GM18858 (cell line): ENCODE results near the gene VWCE.

ENCODE experiments used
- ATAC-seq: cut with Tn5 transposase; IDR thresholded peaks from one replicate; pipeline ENCODE4 v1.9.1; 2021; ENCODE audit not compliant: unreplicated experiment

VWCE gene

DNA sequence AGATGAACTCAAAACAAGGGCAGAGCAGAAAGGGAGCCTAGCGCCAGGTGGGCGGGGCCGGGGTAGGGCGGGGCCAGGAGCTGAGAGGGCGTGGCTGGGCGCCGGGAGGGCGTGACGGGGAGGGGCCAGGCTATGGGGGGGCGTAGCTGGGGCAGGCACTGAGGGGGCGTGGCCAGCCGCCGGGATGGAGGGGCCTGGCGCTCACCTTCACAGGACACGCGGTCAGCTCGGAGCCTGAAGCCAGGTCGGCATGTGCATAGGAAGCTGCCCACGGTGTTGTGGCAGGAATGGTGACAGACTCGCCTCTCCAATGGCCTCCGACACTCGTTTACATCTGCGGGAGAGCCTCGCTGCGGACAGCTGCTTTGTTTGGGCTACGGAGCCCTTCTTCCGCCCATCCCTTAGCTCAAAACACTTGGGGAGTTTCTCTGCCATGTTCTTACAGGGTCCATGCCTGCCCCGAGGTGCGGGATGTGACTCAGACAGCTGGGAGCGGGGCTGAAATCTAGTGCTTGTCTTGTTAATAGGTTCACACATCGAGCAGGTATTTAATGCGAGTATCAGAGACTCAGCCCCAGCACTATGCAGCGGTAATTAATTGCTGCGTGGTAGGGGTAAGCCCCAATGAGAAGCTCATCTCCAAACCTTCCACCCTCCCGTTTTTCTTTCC, 13.4 kb downstream of the VWCE start:
- ATAC-seq: no peak

DNA sequence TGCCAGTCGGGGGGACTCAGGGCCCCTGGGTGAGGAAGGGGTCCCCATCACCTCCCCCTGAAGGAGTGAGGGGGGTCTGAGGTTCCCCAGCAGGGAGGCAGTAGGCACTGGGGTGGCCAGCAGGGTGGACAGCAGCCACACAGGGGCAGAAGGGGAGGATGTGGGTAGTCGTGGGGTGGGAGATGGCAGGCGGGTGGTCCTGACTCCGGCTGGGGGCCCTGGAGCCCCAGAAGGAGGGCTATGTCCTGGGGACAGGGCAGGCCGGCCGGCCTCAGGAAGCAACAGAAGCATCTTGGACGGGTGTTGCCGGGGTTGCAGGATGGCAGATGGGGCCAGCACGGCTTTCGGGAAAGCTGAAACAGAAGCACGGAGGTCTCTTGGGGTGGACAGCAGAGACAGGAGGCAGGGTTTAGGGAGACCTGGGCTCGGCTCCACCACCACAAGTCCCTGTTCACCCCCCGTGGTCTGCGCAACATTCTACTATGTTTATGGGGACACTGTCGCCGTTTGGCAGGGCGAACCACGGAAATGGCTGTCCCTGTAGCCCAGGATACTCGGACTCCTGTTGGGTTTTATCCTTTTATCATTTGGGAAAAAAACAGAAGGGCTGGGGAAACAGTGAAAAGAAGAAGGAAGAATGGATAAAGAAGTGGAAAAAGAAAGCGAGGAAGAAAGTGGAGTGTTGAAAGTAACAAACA, 14.1 kb downstream of the VWCE start:
- ATAC-seq: no peak

DNA sequence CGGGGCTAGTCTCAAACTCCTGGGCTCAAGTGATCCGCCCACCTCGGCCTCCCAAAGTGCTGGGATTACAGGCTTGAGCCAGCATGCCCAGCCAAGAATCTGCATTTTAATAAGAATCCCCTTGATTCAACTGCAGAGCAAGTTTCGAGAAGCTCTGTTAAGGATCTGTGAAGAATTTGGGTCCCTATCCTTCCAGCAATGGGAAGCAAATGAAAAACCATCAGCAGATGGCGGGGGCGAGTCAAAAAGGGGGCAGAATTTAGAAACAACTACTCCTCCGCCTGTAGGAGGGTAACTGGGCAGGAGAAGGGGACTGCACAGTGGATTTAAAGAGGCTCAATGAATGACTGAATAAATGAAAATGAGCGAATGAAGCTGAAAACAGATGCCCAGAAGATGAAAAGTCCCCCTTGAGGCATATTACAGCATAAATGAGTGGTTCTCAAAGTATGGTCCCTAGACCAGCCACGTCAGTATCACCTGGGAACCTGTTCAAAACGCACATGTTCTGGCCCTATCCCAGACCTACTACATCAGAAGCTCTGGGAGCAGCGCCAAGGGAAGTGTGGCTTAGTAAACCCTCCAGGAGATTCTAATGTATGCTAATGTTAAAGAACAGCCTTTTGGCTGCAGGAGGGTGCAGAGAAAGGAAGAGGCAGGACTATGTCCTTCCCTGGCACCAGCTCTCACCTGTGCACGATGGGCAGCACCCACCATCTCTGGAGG, 15.0 kb downstream of the VWCE start:
- ATAC-seq: no peak

DNA sequence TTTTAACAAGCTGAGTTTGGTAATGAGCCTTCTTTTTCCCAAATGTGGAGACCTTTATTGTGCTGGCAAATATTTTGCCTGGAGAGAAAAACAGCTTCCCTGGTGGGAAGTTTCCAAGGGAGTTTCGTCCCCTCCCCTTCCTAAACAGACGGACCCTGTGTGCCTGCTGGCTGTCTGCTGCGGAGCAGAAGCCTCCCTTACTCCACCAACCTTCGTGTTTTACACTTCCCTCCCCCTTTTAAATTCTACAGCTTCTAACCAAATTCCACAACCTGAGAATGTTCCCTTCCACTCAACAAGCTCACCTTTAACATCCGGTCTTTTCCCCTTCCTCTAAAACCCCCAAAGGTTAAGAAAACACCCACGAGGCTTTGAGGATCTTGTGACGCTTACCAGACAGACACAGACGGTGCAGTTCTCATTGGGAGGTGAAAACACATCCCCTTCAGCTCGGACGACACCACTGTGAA, 17.1 kb downstream of the VWCE start:
- ATAC-seq: no peak

DNA sequence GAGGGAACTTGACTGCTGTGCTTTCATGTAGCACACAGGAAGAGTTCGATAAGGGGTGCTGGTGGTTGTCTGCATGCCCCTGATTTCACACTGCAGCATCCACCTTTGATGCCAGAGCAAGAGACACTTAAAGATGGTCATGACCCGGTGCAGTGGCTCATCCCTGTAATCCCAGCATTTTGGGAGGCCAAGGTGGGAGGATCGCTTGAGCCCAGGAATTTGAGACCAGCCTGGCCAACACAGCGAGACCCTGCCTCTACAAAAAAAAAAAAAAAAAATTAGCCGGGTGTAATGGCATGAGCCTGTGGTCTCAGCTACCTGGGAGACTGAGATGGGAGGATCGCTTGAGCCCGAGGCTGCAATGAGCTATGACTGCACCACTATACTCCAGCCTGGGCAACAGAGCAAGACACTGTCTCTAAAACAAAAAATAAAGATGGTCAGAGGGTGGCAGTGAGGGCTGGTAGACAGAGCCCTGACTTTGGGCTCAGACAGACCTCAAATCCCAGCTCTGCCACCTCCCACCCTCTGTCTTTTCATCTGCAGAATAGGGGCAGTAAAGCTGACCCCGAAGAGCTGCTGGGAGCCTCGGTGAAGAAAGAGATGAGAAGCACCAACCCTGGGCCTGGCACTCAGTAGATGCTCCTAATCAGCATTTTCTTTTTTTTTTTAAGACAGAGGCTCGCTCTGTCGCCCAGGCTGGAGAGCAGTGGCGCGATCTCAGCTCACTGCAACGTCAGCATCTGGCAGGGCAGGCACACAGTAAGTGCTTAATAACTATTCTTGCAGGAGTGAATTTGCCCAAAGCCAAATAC, 17.7 kb downstream of the VWCE start:
- no peak for ATAC-seq

DNA sequence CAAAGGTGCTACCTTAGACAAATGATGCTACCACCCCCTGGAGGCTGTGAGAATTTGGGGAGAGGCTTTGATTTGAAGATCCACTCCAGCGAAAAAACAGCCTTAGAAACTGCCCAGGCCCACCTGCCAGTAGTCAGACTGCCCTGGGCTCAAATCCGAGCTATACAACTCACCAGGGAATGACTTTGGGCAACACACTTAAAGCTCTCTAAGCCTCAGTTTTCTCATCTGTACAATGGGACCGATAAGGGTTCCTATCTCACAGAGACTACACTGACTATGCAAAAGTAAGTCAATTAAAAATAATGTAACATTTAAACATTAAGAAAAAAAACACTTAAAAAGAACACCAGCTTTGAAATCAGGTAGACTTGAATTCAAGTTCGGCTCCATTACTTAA, 19.9 kb downstream of the VWCE start:
- no peak for ATAC-seq

DNA sequence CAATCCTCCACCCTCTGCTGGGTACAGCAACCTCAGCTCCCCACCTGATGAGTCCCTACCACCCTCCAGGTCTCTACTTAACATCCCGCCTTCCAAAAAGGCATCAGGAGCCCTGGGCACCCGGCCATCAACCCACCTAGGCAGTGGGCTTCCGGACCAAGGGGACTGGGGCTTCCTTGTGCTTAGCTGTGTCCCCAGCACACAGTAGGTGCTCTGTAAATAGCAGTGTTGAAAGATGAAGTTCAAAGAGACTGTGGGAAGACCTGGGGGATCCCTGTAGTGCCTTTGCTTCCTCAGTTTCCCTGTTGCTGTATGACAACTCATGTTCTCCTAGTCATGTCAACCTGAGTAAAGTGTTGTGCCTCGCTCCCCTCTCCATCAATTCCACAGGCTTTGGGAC, 21.0 kb downstream of the VWCE start:
- ATAC-seq: no peak

DNA sequence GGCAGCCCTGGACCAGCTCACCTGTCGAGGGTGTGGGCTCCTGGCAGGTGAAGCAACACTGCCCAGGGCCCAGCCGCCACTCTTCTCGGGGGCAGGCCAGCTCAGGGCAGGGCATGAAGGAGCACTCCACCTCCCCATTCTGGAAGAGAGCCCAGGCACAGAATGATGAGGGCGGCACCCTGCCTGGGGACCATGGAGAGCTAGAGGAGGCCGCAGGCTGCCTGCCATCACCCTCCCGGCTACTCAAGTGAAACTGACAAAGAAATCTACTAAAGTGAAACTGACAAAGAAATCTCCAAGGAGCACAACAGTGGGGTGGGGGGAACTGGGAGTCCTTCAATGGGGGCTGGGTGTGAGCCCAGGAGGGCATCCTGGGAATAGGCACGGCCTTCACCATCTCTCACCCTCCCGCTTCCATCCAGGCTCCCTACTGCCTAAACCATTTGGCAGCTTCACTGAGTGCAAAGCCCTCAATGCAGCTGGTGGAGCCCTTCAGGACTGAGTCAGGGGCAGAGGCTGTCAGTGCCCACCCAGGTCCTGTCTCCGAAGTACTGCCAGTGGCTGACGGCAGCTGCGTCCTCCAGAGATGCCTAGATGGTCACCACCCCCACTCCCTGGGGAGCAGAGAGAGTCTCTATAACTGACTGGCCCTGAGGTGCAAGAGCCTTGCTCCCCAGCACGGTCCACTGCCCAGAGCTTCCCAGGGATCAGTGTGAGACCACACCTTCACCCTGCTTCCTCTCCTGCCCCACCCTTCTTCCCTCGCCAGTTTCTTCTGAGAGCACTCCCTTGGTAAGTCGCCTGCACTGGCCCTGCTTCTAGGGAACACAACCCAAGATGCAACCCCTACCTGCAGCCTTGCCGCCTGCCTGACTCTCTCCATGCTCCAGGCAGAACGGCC, 21.7 kb downstream of the VWCE start:
- no peak for ATAC-seq

DNA sequence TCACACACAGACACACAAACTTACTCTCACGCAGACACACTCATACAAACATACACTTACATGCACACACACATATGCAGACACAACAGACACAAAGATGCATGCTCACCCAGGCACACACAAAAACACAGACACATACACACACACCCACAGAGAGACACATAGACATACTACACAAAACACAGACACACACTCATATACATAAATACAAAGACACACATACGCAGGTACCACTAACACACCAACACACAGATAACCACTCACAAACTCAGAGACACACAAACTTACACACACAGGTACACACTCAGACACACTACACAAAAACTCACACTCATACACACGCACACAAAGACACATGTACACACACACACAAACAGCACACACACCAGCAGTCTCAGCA, 22.4 kb downstream of the VWCE start:
- ATAC-seq: no peak

DNA sequence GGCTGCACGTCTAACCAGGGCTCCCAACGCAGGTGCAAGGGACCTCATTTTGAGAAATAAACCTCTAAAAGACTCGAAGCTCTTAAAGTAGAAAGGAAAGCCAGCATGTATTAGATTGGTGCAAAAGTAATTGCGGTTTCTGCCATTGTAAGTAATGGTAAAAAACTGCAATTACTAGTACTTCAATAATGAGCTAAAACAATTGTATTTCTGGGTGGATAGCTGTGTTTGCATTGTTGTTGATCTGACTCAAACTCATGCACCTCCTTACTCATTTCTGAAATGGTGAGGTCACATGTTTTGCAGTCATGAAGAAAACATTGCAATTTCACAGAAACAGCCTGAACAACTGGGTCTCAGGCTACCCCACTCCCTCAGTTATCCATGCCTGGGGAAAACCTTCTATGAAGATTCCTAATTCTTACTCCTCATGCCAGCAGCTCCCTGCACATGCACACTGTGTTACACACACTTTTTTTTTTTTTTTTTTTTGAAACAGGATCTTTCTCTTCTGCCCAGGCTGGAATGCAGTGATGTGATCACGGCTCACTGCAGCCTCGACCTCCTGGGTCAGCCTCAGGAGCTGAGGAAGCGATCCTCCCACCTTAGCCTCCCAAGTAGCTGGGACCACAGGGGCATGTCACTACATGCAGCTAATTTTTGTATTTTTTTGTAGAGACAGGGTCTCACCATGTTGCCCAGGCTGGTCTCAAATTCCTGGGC, 24.6 kb downstream of the VWCE start:
- ATAC-seq: no peak

DNA sequence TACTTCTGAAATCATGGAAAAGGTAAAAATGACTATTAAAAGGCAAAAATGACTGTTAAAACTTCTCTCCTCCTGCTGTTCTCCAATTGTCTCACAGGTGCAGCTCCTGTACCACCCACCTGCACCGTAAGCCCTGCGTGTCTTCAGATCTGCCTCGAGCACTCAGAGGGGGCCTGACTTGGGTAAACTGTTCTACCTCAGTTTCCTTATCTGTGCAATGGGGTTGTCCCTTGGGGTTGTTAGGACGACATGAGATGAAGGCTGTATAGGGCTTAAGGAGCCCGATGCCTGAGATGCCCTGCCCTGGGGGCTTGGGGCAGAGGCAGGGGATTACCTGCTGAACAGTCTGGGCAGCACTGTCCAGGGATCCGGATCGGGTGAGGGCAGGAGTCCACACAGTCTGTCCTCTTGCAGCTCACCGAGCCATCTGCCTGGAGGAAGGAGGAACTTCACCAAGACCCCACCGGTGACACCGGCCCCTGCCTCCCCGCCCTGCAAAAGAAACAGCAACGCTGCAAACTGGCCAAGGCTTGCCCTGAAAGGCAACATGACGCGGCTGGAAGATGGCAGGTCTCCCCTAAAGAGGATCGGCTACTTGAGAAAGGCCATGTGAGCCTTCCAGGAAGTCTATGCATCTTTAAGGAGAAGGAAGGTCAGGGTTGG, 26.4 kb downstream of the VWCE start:
- ATAC-seq: no peak

DNA sequence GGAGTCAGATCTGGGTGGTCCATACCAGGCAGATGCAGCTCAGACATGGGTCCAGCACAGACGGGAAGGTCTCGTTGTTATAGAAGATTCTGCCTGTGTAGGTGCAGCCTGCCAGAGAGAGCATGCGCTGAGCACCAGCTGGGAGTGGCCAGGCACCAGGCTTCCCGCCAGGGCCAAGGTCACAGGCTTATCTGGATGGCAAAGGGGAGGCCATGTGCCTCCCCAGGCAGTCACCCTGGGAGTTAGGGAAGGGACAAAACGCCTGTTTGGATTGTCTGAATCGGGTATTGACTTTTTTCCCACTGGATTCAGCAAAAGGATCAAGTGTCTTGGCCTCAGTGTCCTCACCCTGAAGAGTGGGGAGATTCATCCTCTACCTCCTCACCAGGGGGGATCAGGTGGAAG, 27.7 kb downstream of the VWCE start:
- no peak for ATAC-seq

DNA sequence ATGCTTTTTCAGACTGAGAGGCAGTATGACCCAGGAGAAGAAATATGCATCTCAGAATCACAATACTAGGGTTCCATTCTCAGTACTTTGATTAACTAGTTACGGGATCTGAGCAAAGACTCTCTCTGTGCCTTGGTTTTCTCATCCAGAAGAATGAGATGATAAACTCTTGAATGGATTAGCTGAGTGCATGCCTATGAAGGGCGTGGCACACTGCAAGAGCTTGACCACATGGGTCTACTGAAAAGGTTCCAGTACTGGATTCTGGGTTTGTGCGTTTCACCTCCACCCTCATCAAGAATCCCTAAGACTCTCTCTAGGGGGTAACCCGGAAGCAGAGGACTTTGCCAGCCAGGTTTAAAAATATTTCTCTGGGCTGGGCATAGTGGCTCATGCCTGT, 28.5 kb downstream of the VWCE start:
- ATAC-seq: no peak

DNA sequence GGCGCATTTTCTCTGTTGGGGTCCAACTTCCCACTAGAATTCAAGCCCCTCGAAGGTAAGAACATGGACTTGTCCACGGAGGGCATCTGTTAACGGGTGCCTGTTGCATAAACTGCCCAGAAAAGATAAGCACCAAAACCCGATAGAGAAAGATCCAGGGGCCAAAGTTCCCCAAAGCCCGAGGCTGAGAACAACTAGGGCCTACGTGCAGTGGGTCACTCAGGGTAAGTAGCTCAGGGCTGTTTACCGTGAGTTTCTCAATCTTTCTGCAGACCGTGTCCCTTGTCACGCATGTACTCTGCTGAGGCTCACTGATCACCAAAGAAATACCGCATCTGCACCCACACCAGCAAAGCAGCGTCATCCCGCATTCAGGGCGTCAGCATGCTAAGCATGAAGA, 29.8 kb downstream of the VWCE start:
- ATAC-seq: no peak

DNA sequence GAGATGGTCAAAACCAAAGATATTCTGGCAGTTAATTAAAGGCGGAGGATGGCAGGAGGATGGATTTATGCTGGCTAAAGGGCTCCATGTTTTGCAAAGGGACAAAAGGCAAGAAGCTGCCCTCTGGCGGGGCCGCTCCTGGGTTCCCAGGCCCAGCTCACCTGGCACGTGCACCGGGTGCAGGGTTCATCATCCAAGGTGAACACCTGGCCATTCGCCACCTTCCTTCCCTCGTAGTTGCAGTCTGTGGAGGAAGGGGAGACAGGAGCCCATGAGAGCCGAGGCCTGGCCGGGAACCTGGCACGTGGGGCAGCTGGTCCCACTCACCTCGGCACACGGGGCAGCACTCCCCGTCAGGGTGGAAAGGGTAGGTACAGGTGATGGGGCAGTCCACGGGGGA, 30.3 kb downstream of the VWCE start:
- ATAC-seq: no peak

DNA sequence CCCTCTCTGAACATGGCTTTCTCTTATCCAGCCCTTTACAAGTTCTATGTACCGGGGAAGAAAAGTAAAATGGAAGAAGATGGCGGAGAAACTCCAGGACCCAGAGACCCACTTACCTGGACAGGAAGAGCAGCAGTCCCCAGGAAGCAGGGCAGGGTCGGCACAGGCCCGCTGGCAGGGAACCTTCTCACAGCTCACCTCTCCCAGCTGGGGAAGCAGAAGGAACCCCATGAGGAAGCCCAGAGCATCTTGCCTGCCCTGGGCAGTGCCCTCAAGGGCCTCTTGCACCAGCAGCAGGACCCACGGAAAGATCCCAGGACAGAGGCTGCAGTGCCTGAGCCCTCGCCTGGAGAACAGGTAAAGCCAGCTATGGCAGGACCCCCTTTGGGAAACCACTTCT, 30.7 kb downstream of the VWCE start:
- no peak for ATAC-seq

DNA sequence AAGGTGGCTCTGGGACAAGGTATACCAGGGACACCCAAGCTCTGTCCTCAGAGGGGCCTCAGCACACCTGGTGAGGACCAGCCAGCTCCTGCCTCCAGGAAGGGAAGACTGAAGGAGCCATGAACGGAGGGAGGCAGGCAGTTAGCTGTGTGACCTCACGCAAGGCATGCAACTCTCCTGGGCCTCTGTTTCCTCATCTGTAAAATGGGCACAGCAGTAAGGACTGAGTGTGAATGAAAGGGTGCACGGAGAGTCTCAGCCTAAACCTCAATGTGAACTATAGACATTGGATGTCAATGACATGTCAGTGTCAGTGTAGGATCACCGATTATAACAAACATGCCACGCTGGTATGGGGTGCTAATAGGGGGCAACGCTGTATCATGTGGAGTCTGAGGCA, 35.8 kb downstream of the VWCE start:
- no peak for ATAC-seq

DNA sequence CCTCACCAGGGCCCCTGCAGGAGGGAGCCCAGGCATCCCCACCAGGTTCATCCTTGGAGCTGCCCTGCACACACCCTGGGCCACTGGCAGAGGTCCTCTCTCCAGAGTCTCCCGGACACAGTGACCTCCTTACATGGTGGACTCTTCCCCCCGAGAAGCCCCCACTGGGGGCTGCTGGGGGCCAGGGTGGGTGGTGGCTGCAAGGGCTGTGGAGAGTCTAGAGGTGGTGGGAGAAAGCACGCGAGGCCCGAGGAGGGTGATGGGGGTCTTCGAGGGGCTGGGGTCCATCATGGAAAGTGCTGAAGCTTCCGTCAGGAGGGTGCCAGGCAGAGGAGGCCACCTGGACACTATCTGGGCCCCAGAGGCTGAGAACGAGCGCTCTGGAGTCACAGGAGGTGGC, 36.6 kb downstream of the VWCE start:
- ATAC-seq: no peak
